ENCODE results near the gene RYR2.

RYR2 gene

DNA sequence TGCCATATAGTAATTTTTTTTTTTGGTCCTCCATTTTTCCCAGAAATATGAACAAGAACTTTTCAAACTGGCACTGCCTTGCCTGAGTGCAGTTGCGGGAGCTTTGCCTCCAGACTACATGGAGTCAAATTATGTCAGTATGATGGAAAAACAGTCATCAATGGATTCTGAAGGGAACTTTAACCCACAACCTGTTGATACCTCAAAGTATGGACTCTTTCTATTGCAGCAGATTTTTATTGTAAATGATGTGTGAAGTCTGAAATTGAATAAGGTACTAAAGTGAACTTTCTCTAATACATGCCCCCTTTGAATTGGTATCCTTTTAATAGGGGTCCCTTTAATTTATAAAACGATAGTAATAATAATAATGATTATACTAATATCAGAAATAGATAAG is 613.8 kb downstream of the RYR2 start:
- ChIA-PET CTCF (interaction anchor here (0.9 kb wide), 1 partner anchor 144 kb away, joined by 3 read pairs; no protein-coding TSS in a partner anchor), POLR2A (no interaction called here)
- TF ChIP-seq ARNT (IDR thresholded peaks at IDR 0.05), result no peak
- no peak for TF ChIP-seq BHLHE40 (IDR thresholded peaks at IDR 0.05; ENCODE audit: borderline replicate concordance)
- no peak for TF ChIP-seq SUZ12 (IDR thresholded peaks at IDR 0.05)
- TF ChIP-seq SP1 (IDR thresholded peaks at IDR 0.05), result no peak
- TF ChIP-seq, protein P1, sequence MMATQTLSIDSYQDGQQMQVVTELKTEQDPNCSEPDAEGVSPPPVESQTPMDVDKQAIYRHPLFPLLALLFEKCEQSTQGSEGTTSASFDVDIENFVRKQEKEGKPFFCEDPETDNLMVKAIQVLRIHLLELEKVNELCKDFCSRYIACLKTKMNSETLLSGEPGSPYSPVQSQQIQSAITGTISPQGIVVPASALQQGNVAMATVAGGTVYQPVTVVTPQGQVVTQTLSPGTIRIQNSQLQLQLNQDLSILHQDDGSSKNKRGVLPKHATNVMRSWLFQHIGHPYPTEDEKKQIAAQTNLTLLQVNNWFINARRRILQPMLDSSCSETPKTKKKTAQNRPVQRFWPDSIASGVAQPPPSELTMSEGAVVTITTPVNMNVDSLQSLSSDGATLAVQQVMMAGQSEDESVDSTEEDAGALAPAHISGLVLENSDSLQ (IDR thresholded peaks at IDR 0.05), result no peak
- TF ChIP-seq FOXA1 (IDR thresholded peaks at IDR 0.05), result no peak
- TF ChIP-seq HDGF (IDR thresholded peaks at IDR 0.05; ENCODE audit: borderline replicate concordance), result no peak
- no peak for TF ChIP-seq TARDBP (IDR thresholded peaks at IDR 0.05)
- TF ChIP-seq LEF1 (IDR thresholded peaks at IDR 0.05; ENCODE audit: borderline replicate concordance), result no peak
- TF ChIP-seq CTBP1 (IDR thresholded peaks at IDR 0.05; ENCODE audit: borderline replicate concordance), result no peak
- TF ChIP-seq ZNF384 (IDR thresholded peaks at IDR 0.05), result no peak
- TF ChIP-seq FOXK2 (IDR thresholded peaks at IDR 0.05), result no peak
- no peak for TF ChIP-seq NFRKB (IDR thresholded peaks at IDR 0.05)
- no peak for TF ChIP-seq FOXM1 (IDR thresholded peaks at IDR 0.05; ENCODE audit: borderline replicate concordance)
- no peak for TF ChIP-seq L3MBTL2 (conservative IDR thresholded peaks at IDR 0.05)
- no peak for DNase-seq (ENCODE audit: extremely low spot score)

DNA sequence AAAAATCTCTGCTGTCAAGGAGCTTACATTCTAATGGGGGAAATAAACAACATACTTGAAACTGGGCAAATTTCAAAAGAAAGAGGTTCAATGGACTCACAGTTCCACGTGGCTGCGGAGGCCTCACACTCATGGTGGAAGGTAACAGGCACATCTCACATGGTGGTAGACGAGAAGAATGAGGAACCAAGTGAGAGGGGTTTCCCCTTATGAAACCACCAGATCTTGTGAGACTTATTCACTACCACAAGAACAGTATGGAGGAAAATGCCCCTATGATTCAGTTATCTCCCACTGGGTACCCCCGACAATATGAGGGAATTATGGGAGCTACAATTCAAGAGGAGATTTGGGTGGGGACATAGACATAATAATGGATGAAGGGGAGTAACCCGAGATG is 622.4 kb downstream of the RYR2 start:
- no peak for DNase-seq (ENCODE audit: extremely low spot score)
- CTCF ChIA-PET, result interaction anchor here (0.5 kb wide), 1 partner anchor 14 kb away, joined by 3 read pairs; no protein-coding TSS in a partner anchor
- TF ChIP-seq FOXM1 (IDR thresholded peaks at IDR 0.05; ENCODE audit: borderline replicate concordance), result no peak
- TF ChIP-seq SUZ12 (IDR thresholded peaks at IDR 0.05), result no peak
- TF ChIP-seq, protein P1 (IDR thresholded peaks at IDR 0.05), result no peak
- TF ChIP-seq ZNF384 (IDR thresholded peaks at IDR 0.05), result no peak
- TF ChIP-seq CTBP1 (IDR thresholded peaks at IDR 0.05; ENCODE audit: borderline replicate concordance), result no peak
- no peak for TF ChIP-seq TARDBP (IDR thresholded peaks at IDR 0.05)
- TF ChIP-seq FOXK2 (IDR thresholded peaks at IDR 0.05), result no peak
- no peak for TF ChIP-seq ELF4 (IDR thresholded peaks at IDR 0.05)
- TF ChIP-seq ARNT (IDR thresholded peaks at IDR 0.05), result no peak
- TF ChIP-seq BHLHE40 (IDR thresholded peaks at IDR 0.05; ENCODE audit: borderline replicate concordance), result no peak
- no peak for TF ChIP-seq NFRKB (IDR thresholded peaks at IDR 0.05)
- no peak for TF ChIP-seq HDGF (IDR thresholded peaks at IDR 0.05; ENCODE audit: borderline replicate concordance)
- TF ChIP-seq SP1 (IDR thresholded peaks at IDR 0.05), result no peak
- no peak for TF ChIP-seq L3MBTL2 (conservative IDR thresholded peaks at IDR 0.05)
- no peak for TF ChIP-seq FOXA1 (IDR thresholded peaks at IDR 0.05)
- POLR2A ChIA-PET, result no interaction called here

DNA sequence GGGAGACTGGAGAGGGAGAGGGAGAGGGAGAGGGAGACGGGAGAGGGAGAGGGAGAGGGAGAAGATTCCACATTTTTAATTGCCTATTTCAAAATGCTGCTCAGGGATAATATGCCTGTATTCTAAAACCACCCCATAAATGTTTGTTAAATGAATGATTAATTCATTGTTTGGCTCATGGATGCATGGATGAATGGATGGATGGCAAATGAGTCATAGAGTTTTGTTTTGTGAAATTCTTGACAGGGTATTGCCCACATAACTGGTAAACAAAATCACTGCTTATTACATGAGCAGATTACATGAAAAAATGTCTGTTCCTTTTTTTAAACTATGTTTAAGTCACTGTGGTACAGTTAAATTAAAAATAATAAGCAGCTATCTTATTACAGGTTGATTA is 628.3 kb downstream of the RYR2 start:
- no peak for DNase-seq (ENCODE audit: extremely low spot score)
- CTCF ChIA-PET, result no interaction called here
- TF ChIP-seq ELF4 (IDR thresholded peaks at IDR 0.05), result no peak
- TF ChIP-seq NFRKB (IDR thresholded peaks at IDR 0.05), result no peak
- TF ChIP-seq FOXK2 (IDR thresholded peaks at IDR 0.05), result no peak
- TF ChIP-seq FOXA1 (IDR thresholded peaks at IDR 0.05), result no peak
- TF ChIP-seq ARNT (IDR thresholded peaks at IDR 0.05), result no peak
- TF ChIP-seq FOXM1 (IDR thresholded peaks at IDR 0.05; ENCODE audit: borderline replicate concordance), result no peak
- no peak for TF ChIP-seq SP1 (IDR thresholded peaks at IDR 0.05)
- TF ChIP-seq BHLHE40 (IDR thresholded peaks at IDR 0.05; ENCODE audit: borderline replicate concordance), result no peak
- no peak for TF ChIP-seq ZNF384 (IDR thresholded peaks at IDR 0.05)
- TF ChIP-seq SUZ12 (IDR thresholded peaks at IDR 0.05), result no peak
- TF ChIP-seq, protein P1 (IDR thresholded peaks at IDR 0.05), result no peak
- TF ChIP-seq LEF1 (IDR thresholded peaks at IDR 0.05; ENCODE audit: borderline replicate concordance), result no peak
- TF ChIP-seq L3MBTL2 (conservative IDR thresholded peaks at IDR 0.05), result no peak
- no peak for TF ChIP-seq CTBP1 (IDR thresholded peaks at IDR 0.05; ENCODE audit: borderline replicate concordance)
- TF ChIP-seq HDGF (IDR thresholded peaks at IDR 0.05; ENCODE audit: borderline replicate concordance), result no peak
- TF ChIP-seq TARDBP (IDR thresholded peaks at IDR 0.05), result no peak
- POLR2A ChIA-PET, result no interaction called here

DNA sequence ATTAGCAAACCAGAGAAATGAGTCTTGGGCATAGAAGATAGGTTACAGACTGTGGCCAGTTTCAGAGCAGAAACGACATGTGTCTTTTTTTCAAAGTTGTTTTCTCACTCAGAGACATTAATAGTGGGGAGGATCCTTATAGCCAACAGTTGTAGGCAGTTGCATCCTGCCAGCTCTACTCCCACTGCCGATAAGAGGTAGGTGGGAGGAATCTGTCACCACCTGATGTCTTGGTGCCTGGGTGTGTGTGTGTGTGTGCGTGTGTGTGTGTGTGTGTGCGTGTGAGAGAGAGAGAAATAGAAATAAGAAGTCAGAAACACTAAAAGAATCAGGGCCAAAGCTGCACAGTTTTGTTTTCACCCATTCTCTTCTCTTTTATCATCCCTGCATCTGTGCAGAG is 629.3 kb downstream of the RYR2 start:
- no peak for DNase-seq (ENCODE audit: extremely low spot score)
- POLR2A ChIA-PET, result no interaction called here
- CTCF ChIA-PET, result interaction anchor here (0.7 to 1.8 kb wide), 2 partner anchors 102 to 128 kb away, joined by 5 to 6 read pairs; no protein-coding TSS in a partner anchor
- TF ChIP-seq SUZ12 (IDR thresholded peaks at IDR 0.05) (no peak), BHLHE40 (IDR thresholded peaks at IDR 0.05; ENCODE audit: borderline replicate concordance) (no peak), TARDBP (IDR thresholded peaks at IDR 0.05) (no peak), FOXA1 (IDR thresholded peaks at IDR 0.05) (no peak), ZNF384 (IDR thresholded peaks at IDR 0.05) (no peak), LEF1 (IDR thresholded peaks at IDR 0.05; ENCODE audit: borderline replicate concordance) (no peak), HDGF (IDR thresholded peaks at IDR 0.05; ENCODE audit: borderline replicate concordance) (no peak)

DNA sequence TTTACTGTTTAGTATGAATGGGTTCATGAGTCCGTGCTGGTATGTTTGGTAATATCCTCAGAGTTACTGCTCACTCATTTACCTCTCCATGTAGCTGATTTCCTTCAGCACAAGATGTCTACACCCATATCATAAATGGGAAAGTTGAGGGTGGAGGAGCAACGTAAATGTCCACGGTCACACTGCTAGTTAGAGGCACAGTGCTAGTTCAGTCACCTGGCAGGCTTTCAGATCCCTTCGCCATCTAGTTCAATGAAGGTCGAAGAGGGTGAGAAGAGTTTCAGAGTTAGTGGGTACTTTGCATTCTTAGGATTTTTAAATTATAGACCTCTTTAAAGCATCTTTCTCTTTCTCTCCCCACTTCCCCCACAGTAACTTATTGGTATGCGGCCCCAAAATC is 630.0 kb downstream of the RYR2 start:
- ChIA-PET POLR2A (no interaction called here), CTCF (interaction anchor here (0.7 to 1.8 kb wide), 2 partner anchors 102 to 128 kb away, joined by 5 to 6 read pairs; no protein-coding TSS in a partner anchor)
- TF ChIP-seq ELF4 (IDR thresholded peaks at IDR 0.05) (no peak), NFRKB (IDR thresholded peaks at IDR 0.05) (no peak), L3MBTL2 (conservative IDR thresholded peaks at IDR 0.05) (no peak), ZNF384 (IDR thresholded peaks at IDR 0.05) (no peak), FOXM1 (IDR thresholded peaks at IDR 0.05; ENCODE audit: borderline replicate concordance) (no peak), SUZ12 (IDR thresholded peaks at IDR 0.05) (no peak), CTBP1 (IDR thresholded peaks at IDR 0.05; ENCODE audit: borderline replicate concordance) (no peak), SP1 (IDR thresholded peaks at IDR 0.05) (no peak), HDGF (IDR thresholded peaks at IDR 0.05; ENCODE audit: borderline replicate concordance) (no peak), TARDBP (IDR thresholded peaks at IDR 0.05) (no peak), FOXK2 (IDR thresholded peaks at IDR 0.05) (no peak), LEF1 (IDR thresholded peaks at IDR 0.05; ENCODE audit: borderline replicate concordance) (no peak), BHLHE40 (IDR thresholded peaks at IDR 0.05; ENCODE audit: borderline replicate concordance) (no peak), FOXA1 (IDR thresholded peaks at IDR 0.05) (no peak), ARNT (IDR thresholded peaks at IDR 0.05) (no peak)
- TF ChIP-seq, protein P1 (IDR thresholded peaks at IDR 0.05), result no peak
- DNase-seq (ENCODE audit: extremely low spot score), result no peak

All from HEK293T (cell line).